Transverse colon (tissue), 4 donors: Measurements from ENCODE around the gene KRT74.

ENCODE experiments used
- EP300 ChIP-seq: sonication (generic); formaldehyde crosslinking; IDR thresholded peaks from one replicate; pipeline ENCODE4 v1.6.1; 2017; ENCODE audit warnings: antibody characterized with exemption, low read depth
- POLR2A ChIP-seq: fragments of 450-650 bp; IDR thresholded peaks from one replicate; pipeline ENCODE4 v1.6.1; 2016; ENCODE audit warnings: antibody characterized with exemption, mild to moderate bottlenecking, moderate library complexity
- POLR2AphosphoS5 ChIP-seq, 3 donors: sonication (generic); formaldehyde crosslinking; IDR thresholded peaks; one replicate each; pipeline ENCODE4 v1.6.1; 2016; ENCODE audit warnings: antibody characterized with exemption in 3 of 3
- TF ChIP-seq, protein P1 (sequence below), 5 experiments: fragments of 200-600 bp in 3 of 5; fragments of 450-650 bp in 2 of 5; sonication (generic) in 3 of 5; IDR thresholded peaks; 1 replicate in 2 of 5; 2 replicates in 3 of 5; pipeline ENCODE4 v1.5.1; 2016 to 2017; ENCODE audit warnings: antibody characterized with exemption in 5 of 5, inconsistent platforms in 3 of 5, mild to moderate bottlenecking in 2 of 5, moderate library complexity in 1 of 5

DNA sequence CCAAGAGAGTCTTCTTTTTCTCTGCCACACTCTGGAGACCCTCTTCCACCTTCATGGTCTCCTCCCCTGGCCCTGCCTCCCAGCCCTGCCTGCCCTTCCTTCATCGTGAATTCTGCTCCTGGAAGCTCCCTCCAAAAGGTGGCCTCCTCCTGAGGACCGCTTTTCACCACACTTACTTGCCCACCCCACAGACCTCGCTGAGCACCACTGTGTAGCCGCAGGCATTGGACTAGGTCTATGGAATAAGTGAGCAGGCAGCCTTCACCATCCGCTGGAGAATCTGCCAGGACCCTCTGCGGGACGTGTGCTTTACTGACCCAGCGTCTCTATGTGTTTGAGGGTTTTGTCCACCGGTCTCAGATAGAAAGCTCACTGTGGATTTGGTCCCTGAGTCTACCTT is 43.8 kb downstream of the KRT74 start:
- TF ChIP-seq, protein P1, sequence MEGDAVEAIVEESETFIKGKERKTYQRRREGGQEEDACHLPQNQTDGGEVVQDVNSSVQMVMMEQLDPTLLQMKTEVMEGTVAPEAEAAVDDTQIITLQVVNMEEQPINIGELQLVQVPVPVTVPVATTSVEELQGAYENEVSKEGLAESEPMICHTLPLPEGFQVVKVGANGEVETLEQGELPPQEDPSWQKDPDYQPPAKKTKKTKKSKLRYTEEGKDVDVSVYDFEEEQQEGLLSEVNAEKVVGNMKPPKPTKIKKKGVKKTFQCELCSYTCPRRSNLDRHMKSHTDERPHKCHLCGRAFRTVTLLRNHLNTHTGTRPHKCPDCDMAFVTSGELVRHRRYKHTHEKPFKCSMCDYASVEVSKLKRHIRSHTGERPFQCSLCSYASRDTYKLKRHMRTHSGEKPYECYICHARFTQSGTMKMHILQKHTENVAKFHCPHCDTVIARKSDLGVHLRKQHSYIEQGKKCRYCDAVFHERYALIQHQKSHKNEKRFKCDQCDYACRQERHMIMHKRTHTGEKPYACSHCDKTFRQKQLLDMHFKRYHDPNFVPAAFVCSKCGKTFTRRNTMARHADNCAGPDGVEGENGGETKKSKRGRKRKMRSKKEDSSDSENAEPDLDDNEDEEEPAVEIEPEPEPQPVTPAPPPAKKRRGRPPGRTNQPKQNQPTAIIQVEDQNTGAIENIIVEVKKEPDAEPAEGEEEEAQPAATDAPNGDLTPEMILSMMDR (IDR thresholded peaks at IDR 0.05), result no peak
- TF ChIP-seq POLR2A (no peak), EP300 (no peak), POLR2AphosphoS5 (IDR thresholded peaks at IDR 0.05) (no peak)
